GM12878 (cell line): ENCODE measurements around the gene ZNF473. TPM values are rescaled to one million over a fixed set of nuclear protein-coding genes. Genes with fewer than 3 reads are reported as not detected.

ENCODE experiments used
- ATAC-seq: fragments of 200-7000 bp; cut with Tn5 transposase; 3 replicates; pipeline ENCODE4 v1.9.1; 2020; ENCODE audit warnings: mild to moderate bottlenecking, moderate library complexity
- BruUV-seq: library from RNA; stranded (reverse); fragments of 400-500 nt; replicated peaks from 2 replicates; lab custom pipeline; 2021; lab: Mats Ljungman, UMichigan
- CTCF ChIA-PET: fragments of 300-600 bp; sonication (Branson Sonifier 250); formaldehyde crosslinking; extraction: SDS; loops from one replicate; lab custom pipeline; 2021; ENCODE audit warnings: inconsistent platforms; lab: Yijun Ruan, JAX
- POLR2A ChIA-PET: fragments of 350-600 bp; formaldehyde crosslinking; extraction: SDS; loops from one replicate; lab custom pipeline; 2021; ENCODE audit warnings: inconsistent platforms; lab: Charles Lee
- RAD21 ChIA-PET: fragments of 300-600 bp; sonication (Branson Sonifier 250); formaldehyde crosslinking; loops from one replicate; lab custom pipeline; 2023; ENCODE audit warnings: antibody characterized with exemption; ENCODE audit not compliant: unreplicated experiment; lab: Charles Lee
- SMC1A ChIA-PET: fragments of 300-600 bp; sonication (Branson Sonifier 250); formaldehyde crosslinking; loops from one replicate; lab custom pipeline; 2023; ENCODE audit not compliant: unreplicated experiment, uncharacterized antibody; lab: Charles Lee
- DNase-seq: peaks from one replicate; pipeline ENCODE4 v3.0.0-alpha.2; 2011; ENCODE audit warnings: low read depth, low spot score
- FAIRE-seq: peaks from 3 replicates; lab custom pipeline; 2011; peaks lifted over from hg19 to GRCh38; lab: Jason Lieb, UNC
- H2AFZ ChIP-seq: 2 replicates; pipeline ENCODE4 v1.6.0; 2011; ENCODE audit warnings: low read depth, low read length, control low read depth; ENCODE audit not compliant: control insufficient read depth
- H3K27ac ChIP-seq: 2 replicates; pipeline ENCODE4 v1.5.1; 2011; ENCODE audit warnings: control low read depth; ENCODE audit not compliant: control insufficient read depth, insufficient read depth
- H3K27me3 ChIP-seq, 2 experiments: replicated peaks in 1 of 2; 2 replicates each; pipeline versions ENCODE4 v1.6.0 to v1.6.1; 2011; ENCODE audit warnings: low read length in 1 of 2; ENCODE audit not compliant: control insufficient read depth in 2 of 2, insufficient read depth in 2 of 2
- H3K36me3 ChIP-seq, 2 experiments: 2 replicates each; pipeline ENCODE4 v1.5.1; 2011; ENCODE audit warnings: low read length in 1 of 2; ENCODE audit not compliant: control insufficient read depth in 2 of 2, insufficient read depth in 2 of 2
- H3K4me1 ChIP-seq: 2 replicates; pipeline ENCODE4 v1.6.1; 2011; ENCODE audit warnings: mild to moderate bottlenecking, low read length, moderate library complexity, mixed read lengths; ENCODE audit not compliant: control insufficient read depth, insufficient read depth
- H3K4me2 ChIP-seq: 2 replicates; pipeline ENCODE4 v1.6.0; 2011; ENCODE audit warnings: control low read depth; ENCODE audit not compliant: control insufficient read depth, insufficient read depth
- H3K4me3 ChIP-seq: fragments of 200-600 bp; sonication (generic); 2 replicates; pipeline ENCODE4 v1.5.1; 2016
- H3K79me2 ChIP-seq: 2 replicates; pipeline ENCODE4 v1.6.0; 2011; ENCODE audit warnings: low read length; ENCODE audit not compliant: control insufficient read depth, insufficient read depth
- H3K9ac ChIP-seq: 2 replicates; pipeline ENCODE4 v1.8.0; 2011; ENCODE audit warnings: low read length, control low read depth, mixed read lengths; ENCODE audit not compliant: control insufficient read depth, insufficient read depth
- H3K9me3 ChIP-seq: replicated peaks from 3 replicates; pipeline ENCODE4 v1.5.1; 2011; ENCODE audit warnings: mild to moderate bottlenecking, low read length; ENCODE audit not compliant: control insufficient read depth, insufficient read depth
- H4K20me1 ChIP-seq: 2 replicates; pipeline ENCODE4 v1.6.0; 2011; ENCODE audit not compliant: control insufficient read depth, insufficient read depth
- CBX5 ChIP-seq: sonication (generic); IDR thresholded peaks from 2 replicates; pipeline ENCODE4 v1.6.1; 2016; ENCODE audit warnings: low read depth, moderate library complexity, mild to moderate bottlenecking, inconsistent platforms
- CHD1 ChIP-seq: IDR thresholded peaks from 2 replicates; pipeline ENCODE4 v1.6.1; 2012; ENCODE audit warnings: low read depth, low read length, improper control_type of control experiment
- EP300 ChIP-seq, 2 experiments: fragments of 150-350 bp in 1 of 2; IDR thresholded peaks; 2 replicates each; pipeline ENCODE4 v1.6.1; 2011 to 2012; ENCODE audit warnings: low read depth in 2 of 2, low read length in 2 of 2, borderline replicate concordance in 1 of 2, improper control_type of control experiment in 1 of 2, inconsistent platforms in 1 of 2; ENCODE audit not compliant: control insufficient read depth in 1 of 2
- EZH2 ChIP-seq: IDR thresholded peaks from 2 replicates; pipeline ENCODE4 v1.6.1; 2012; ENCODE audit warnings: low read depth, mild to moderate bottlenecking, control low read depth, inconsistent platforms, low read length, borderline replicate concordance; ENCODE audit not compliant: control insufficient read depth
- HDGF ChIP-seq: fragments of 450-650 bp; IDR thresholded peaks from 2 replicates; pipeline ENCODE4 v1.6.1; 2016; ENCODE audit warnings: antibody characterized with exemption
- KDM1A ChIP-seq: fragments of 200-600 bp; sonication (generic); IDR thresholded peaks from 2 replicates; pipeline ENCODE4 v1.6.1; 2016; ENCODE audit warnings: borderline replicate concordance
- LARP7 ChIP-seq: fragments of 450-650 bp; IDR thresholded peaks from 2 replicates; pipeline ENCODE4 v1.6.1; 2017; ENCODE audit warnings: mild to moderate bottlenecking
- PAX5 ChIP-seq: IDR thresholded peaks from 2 replicates; pipeline ENCODE4 v1.6.1; 2011; ENCODE audit warnings: low read depth, low read length, borderline replicate concordance
- POLR2A ChIP-seq: IDR thresholded peaks from 2 replicates; pipeline ENCODE4 v1.6.1; 2011; ENCODE audit warnings: low read depth, mild to moderate bottlenecking, low read length
- POU2F2 ChIP-seq: IDR thresholded peaks from 3 replicates; pipeline ENCODE4 v1.6.1; 2011; ENCODE audit warnings: low read depth, mild to moderate bottlenecking, low read length, borderline replicate concordance
- RAD51 ChIP-seq: fragments of 450-650 bp; IDR thresholded peaks from 2 replicates; pipeline ENCODE4 v1.6.1; 2016; ENCODE audit warnings: moderate library complexity, mild to moderate bottlenecking, inconsistent platforms
- SMAD1 ChIP-seq: fragments of 450-650 bp; IDR thresholded peaks from 2 replicates; pipeline ENCODE4 v1.6.1; 2018; ENCODE audit warnings: mild to moderate bottlenecking, low read depth; ENCODE audit not compliant: partially characterized antibody
- TCF12 ChIP-seq: IDR thresholded peaks from 2 replicates; pipeline ENCODE4 v1.6.1; 2011; ENCODE audit warnings: low read depth, mild to moderate bottlenecking, low read length
- YBX1 ChIP-seq: fragments of 450-650 bp; IDR thresholded peaks from 2 replicates; pipeline ENCODE4 v1.6.1; 2016; ENCODE audit warnings: antibody characterized with exemption
- ZNF217 ChIP-seq: fragments of 450-650 bp; IDR thresholded peaks from 2 replicates; pipeline ENCODE4 v1.6.1; 2017; ENCODE audit warnings: antibody characterized with exemption, mild to moderate bottlenecking
- ZNF622 ChIP-seq: fragments of 450-650 bp; IDR thresholded peaks from 2 replicates; pipeline ENCODE4 v1.6.1; 2017; ENCODE audit warnings: mild to moderate bottlenecking, inconsistent platforms
- WGBS: methylation state at CpG from one replicate; pipeline ENCODE4 v1.1.6; 2016; ENCODE audit warnings: low lambda C conversion rate; ENCODE audit not compliant: insufficient replicate concordance, insufficient coverage; ENCODE audit errors: missing lambda C conversion rate; 5-methylcytosine and 5-hydroxymethylcytosine counted together
- in situ Hi-C: fragments of 300-500 bp; cut with MboI; formaldehyde crosslinking; loops from 9 replicates; pipeline ENCODE4 v1.14.3; 2018; ENCODE audit warnings: mixed read lengths
- intact Hi-C: fragments of 100-400 bp; cut with micrococcal nuclease; formaldehyde crosslinking; loops from one replicate; pipeline ENCODE4 v1.14.2; 2022; ENCODE audit not compliant: unreplicated experiment
- polyA plus RNA-seq, 11 experiments: library from polyadenylated mRNA; depleted of rRNA in 4 of 11; unstranded in 6 of 11; stranded (reverse) in 5 of 11; fragments of >200 nt; fragmentation: Nextera tagmentation in 4 of 11; fragmentation: Illumina TruSeq in 1 of 11; extraction: Ambion mirVana in 4 of 11; extraction: Trizol in 1 of 11; gene quantifications; 1 replicate in 1 of 11; 2 replicates in 10 of 11; pipeline versions ENCODE4 v1.2.1 to v1.2.3, GENCODE V29; 2011 to 2016; ENCODE audit warnings: inconsistent platforms in 2 of 11, missing spikeins in 2 of 11, low read depth in 1 of 11
- total RNA-seq, 4 experiments: library from RNA; depleted of rRNA in 3 of 4; stranded (reverse); fragments of >200 nt in 3 of 4; fragmentation: Illumina TruSeq in 1 of 4; extraction: Trizol in 1 of 4; gene quantifications; 2 replicates each; pipeline versions ENCODE4 v1.2.1 to v1.2.3, GENCODE V29; 2013 to 2021
- TF ChIP-seq, protein P1 (sequence below): fragments of 450-650 bp; IDR thresholded peaks from 2 replicates; pipeline ENCODE4 v1.6.1; 2018; ENCODE audit warnings: borderline replicate concordance, mild to moderate bottlenecking; ENCODE audit not compliant: partially characterized antibody
- TF ChIP-seq, protein P2 (sequence below): fragments of 450-650 bp; IDR thresholded peaks from 2 replicates; pipeline ENCODE4 v1.6.1; 2017; ENCODE audit warnings: low read depth, mild to moderate bottlenecking, moderate library complexity

Gene ZNF473
- total and polyA plus RNA-seq, 10 of the 15 experiments (the other 5 are each of a cell fraction or from before 2014, with no cell fraction given): 2.3 to 14.9 (median 6.3) TPM

DNA sequence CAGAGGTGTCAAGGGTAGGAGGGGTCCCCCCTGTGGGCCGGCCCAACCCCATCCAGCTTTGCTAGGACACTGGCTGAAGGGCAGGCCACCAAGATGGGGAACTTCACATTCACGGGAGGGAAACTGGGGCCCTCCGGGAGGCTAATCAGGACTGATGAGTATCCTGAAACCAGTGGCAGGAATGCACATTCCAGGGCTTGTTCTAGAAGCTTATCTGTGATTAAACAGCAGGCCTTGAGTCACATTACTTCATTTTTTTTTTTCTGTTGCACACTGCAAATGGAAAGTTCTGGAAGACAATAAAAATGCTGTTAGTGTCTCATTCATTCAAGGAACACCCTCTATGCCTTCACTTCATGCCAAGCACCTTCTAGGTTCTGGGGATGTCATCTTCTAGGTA lies 49.3 kb upstream of the ZNF473 start:
- Histone ChIP-seq H2AFZ (no peak overlapping the region), H3K9me3 (no peaks in the 10 kb centered on the region), H3K4me1 (no peaks in the 10 kb centered on the region), H3K79me2 (no peaks in the 10 kb centered on the region), H3K36me3 (no peaks in the 10 kb centered on the region; a peak in 1 of 4 replicates), H4K20me1 (no peaks in the 10 kb centered on the region), H3K4me2 (no peak overlapping the region), H3K9ac (no peak overlapping the region), H3K4me3 (no peak overlapping the region), H3K27ac (no peak overlapping the region), H3K27me3 (no peaks in the 10 kb centered on the region)
- ATAC-seq: no peak
- ChIA-PET SMC1A (interaction anchor here (0.6 to 1.3 kb wide), 3 partner anchors 15 to 90 kb away, joined by 3 read pairs; no protein-coding TSS in a partner anchor), CTCF (interaction anchor here (0.8 to 1.1 kb wide), 2 partner anchors 33 to 39 kb away, joined by 3 to 5 read pairs; no protein-coding TSS in a partner anchor), RAD21 (no interaction called here), POLR2A (no interaction called here)
- no peak for FAIRE-seq
- no peak for DNase-seq
- in situ Hi-C loops: no loop called here
- no TSS peak for BruUV-seq
- WGBS: 94% methylated on average over 3 of the region's 3 CpGs
- intact Hi-C loops: no loop called here
- TF ChIP-seq KDM1A (no peak), ZNF622 (no peak), TCF12 (no peak), EZH2 (no peak), POLR2A (no peak), CHD1 (no peak), PAX5 (no peak), HDGF (no peak), POU2F2 (no peak), CBX5 (no peak), ZNF217 (no peak), LARP7 (no peak), EP300 (IDR thresholded peaks at IDR 0.05; ENCODE audit: borderline replicate concordance in 1 of 2, control insufficient read depth in 1 of 2, low read depth in 2 of 2, low read length in 2 of 2) (no peak), YBX1 (no peak), SMAD1 (no peak), RAD51 (no peak)
- TF ChIP-seq, protein P1, sequence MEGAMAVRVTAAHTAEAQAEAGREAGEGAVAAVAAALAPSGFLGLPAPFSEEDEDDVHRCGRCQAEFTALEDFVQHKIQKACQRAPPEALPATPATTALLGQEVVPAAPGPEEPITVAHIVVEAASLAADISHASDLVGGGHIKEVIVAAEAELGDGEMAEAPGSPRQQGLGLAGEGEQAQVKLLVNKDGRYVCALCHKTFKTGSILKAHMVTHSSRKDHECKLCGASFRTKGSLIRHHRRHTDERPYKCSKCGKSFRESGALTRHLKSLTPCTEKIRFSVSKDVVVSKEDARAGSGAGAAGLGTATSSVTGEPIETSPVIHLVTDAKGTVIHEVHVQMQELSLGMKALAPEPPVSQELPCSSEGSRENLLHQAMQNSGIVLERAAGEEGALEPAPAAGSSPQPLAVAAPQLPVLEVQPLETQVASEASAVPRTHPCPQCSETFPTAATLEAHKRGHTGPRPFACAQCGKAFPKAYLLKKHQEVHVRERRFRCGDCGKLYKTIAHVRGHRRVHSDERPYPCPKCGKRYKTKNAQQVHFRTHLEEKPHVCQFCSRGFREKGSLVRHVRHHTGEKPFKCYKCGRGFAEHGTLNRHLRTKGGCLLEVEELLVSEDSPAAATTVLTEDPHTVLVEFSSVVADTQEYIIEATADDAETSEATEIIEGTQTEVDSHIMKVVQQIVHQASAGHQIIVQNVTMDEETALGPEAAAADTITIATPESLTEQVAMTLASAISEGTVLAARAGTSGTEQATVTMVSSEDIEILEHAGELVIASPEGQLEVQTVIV: no peak
- TF ChIP-seq, protein P2, sequence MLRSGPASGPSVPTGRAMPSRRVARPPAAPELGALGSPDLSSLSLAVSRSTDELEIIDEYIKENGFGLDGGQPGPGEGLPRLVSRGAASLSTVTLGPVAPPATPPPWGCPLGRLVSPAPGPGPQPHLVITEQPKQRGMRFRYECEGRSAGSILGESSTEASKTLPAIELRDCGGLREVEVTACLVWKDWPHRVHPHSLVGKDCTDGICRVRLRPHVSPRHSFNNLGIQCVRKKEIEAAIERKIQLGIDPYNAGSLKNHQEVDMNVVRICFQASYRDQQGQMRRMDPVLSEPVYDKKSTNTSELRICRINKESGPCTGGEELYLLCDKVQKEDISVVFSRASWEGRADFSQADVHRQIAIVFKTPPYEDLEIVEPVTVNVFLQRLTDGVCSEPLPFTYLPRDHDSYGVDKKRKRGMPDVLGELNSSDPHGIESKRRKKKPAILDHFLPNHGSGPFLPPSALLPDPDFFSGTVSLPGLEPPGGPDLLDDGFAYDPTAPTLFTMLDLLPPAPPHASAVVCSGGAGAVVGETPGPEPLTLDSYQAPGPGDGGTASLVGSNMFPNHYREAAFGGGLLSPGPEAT: no peak
